Stimulated activated CD8-positive, alpha-beta memory T cell treated with anti-CD3 and anti-CD28 coated beads, Interleukin-12 subunit alpha, Interleukin-12 subunit beta, amount 100 ng/mL, for 1 hour (primary cell): ENCODE data around the gene TSPEAR.

ENCODE experiments used
- DNase-seq: peaks from one replicate; pipeline ENCODE4 v3.0.0-alpha.2; 2020; ENCODE audit warnings: low read depth

The TSPEAR gene

GRCh38 chr21:44720170-44720569, 8.8 kb upstream of the TSPEAR start:
- DNase-seq, result no peak

GRCh38 chr21:44718571-44718970, 7.2 kb upstream of the TSPEAR start:
- no peak for DNase-seq

GRCh38 chr21:44718093-44718492, 6.7 kb upstream of the TSPEAR start:
- DNase-seq, result no peak

GRCh38 chr21:44716984-44717383, 5.6 kb upstream of the TSPEAR start:
- DNase-seq, result no peak

GRCh38 chr21:44714905-44715304, 3.5 kb upstream of the TSPEAR start:
- no peak for DNase-seq

GRCh38 chr21:44713846-44714245, 2.5 kb upstream of the TSPEAR start:
- DNase-seq, result no peak

GRCh38 chr21:44713130-44713529, 1.8 kb upstream of the TSPEAR start:
- no peak for DNase-seq

GRCh38 chr21:44712203-44713028, 1.0 kb upstream of the TSPEAR start:
- DNase-seq, result no peak

- no peak for DNase-seq
Measured at GRCh38 chr21:44710756-44711326, 531 bp downstream of the TSPEAR start.

- no peak for DNase-seq
Measured at GRCh38 chr21:44710294-44710665, 1.1 kb downstream of the TSPEAR start.

- DNase-seq, result no peak
Measured at GRCh38 chr21:44709426-44710293, 1.7 kb downstream of the TSPEAR start.

GRCh38 chr21:44708866-44709425, 2.4 kb downstream of the TSPEAR start:
- DNase-seq, result no peak

GRCh38 chr21:44708213-44708865, 3.0 kb downstream of the TSPEAR start:
- no peak for DNase-seq

- DNase-seq, result no peak
Measured at GRCh38 chr21:44706706-44707581, 4.4 kb downstream of the TSPEAR start.

GRCh38 chr21:44706026-44706705, 5.2 kb downstream of the TSPEAR start:
- DNase-seq, result no peak

- no peak for DNase-seq
Measured at GRCh38 chr21:44704636-44705001, 6.8 kb downstream of the TSPEAR start.

- DNase-seq, result no peak
Measured at GRCh38 chr21:44703731-44704635, 7.4 kb downstream of the TSPEAR start.

- DNase-seq, result no peak
Measured at GRCh38 chr21:44702973-44703730, 8.2 kb downstream of the TSPEAR start.
